Inflammatory macrophage (primary cell): Measurements from ENCODE around the gene TRPM2.

Source experiments
- DNase-seq, 2 donors: peaks; one replicate each; pipeline ENCODE4 v3.0.0-alpha.2; 2020 to 2022
- total RNA-seq, 18 experiments: gene quantifications; one replicate each; lab custom pipeline; 2026; ENCODE audit warnings: mixed read lengths in 6 of 18, inconsistent platforms in 2 of 18; lab: John Stamatoyannopoulos, UW

The TRPM2 gene
- 8.0 to 58.5 (median 30.7) reads per million in 18 experiments for total RNA-seq

DNA sequence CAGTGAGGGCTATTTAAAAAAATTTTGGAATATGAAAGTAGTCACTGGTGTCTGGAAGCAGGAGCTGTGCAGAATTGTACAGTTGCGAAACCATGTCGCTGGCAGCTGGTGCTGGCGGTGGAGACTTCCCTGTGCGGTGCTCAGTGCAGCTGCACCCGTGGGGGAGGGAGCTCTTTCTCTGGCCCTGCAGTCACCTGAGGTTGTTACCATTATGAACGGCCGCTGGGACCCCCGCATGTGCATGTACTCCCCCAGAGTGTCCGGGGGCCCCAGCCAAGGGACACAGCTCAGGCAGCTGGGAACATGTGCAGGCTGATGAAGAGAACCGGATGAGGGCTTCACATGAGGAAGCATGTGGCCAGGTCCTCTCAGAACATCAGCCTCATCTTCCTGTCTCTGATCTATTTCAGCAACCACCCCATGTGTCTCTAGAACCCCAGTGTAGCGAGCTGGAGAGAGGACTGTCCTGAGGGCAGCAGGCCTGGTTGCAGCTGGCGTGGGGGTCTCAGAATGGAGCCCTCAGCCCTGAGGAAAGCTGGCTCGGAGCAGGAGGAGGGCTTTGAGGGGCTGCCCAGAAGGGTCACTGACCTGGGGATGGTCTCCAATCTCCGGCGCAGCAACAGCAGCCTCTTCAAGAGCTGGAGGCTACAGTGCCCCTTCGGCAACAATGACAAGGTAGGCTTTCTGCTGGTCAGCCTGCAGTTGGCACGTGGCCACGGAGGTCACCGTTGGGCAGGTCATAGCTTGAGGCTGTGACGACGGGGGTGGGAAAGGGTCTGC, at the start of gene TRPM2:
Gene TRPM2 (plus strand): TSS at position 431 of the 780 bp plus-strand sequence. CDS start 80 bp downstream, at position 511.
- peak; percentile 77 to 88 for DNase-seq

- no peak for DNase-seq
Measured at GRCh38 chr21:44304011-44304616, 49.3 kb upstream of the TRPM2 start.

DNA sequence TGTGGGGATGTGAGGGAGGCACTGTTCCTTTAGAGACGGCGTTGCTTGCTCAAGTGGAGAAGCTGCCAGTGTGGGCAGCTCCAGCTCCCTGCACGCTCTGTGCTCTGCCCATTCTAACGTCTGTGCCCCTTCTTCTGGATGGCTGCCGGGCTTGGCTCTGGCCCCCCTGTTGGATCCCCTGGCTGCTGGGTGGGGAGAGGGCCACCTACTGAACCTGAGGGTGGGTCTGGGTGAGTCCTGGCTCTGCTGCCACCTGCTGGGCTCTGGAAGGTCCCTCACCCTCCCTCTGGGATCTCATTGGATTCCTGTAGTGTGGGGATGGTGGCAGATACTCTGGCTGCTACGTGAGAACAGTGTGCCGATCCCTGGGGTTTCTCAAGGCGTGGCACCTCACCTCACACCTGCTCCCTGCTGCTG, 48.5 kb upstream of the TRPM2 start:
- peak; percentile 26 to 28 for DNase-seq

DNA sequence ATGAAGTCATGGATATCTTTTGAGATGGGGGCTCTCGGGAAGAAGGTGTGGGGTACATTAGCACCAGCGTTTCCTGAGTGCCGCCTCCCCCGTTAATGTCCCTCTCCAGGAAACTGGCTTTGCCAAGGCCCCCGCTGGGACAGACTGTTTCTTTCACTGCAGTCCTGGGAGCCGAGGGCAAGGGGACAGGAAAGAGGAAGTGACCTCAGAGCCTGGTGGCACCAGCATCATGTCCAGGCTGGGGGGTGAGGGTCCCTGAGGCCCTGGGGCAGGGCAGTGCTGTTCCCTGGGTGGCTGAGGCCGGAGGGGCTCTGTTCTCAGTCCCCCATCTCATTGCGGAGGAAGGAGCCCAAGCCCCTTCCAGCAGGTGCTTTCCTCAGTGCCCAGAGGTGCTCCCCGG, 47.7 kb upstream of the TRPM2 start:
- peak in 1 of 2 donors; percentile 24 for DNase-seq

- no peak for DNase-seq
Measured at GRCh38 chr21:44306936-44307704, 46.3 kb upstream of the TRPM2 start.

DNA sequence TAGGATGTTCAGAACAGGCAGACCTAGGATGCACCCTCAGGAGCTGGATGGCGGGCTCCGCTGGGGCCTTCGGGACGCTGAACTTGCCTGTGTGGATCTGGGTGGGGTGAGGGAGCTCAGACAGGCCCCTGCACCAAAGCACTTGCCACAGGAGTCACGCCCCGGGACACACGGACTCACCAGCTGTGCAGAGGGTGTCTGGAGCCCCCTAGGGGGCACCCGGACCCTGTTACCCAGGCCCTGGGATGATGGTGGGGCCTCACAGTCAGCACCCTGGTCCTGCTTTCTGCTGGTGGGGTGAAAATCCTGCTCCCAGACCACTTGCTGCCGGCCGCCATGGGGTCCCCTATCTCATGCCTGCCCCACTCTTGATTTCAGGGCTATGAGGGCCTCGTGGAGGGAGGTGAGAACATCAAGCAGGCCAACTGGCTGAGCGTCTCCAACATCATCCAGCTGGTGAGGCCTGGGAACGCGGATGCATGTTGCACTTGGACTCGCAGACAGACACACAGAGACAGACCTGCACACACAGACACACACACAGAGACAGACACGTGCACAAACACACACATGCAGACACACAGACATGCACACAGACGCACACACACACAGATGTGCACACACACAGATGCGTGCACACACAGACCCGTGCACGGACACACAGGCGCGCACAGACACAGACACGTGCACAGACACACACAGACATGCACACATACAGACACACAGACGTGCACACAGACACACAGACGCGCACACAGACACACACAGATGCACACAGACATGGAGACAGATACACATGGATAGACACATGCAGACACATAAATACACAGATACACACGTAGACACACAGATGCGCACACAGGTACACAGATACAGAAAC, 42.6 kb upstream of the TRPM2 start:
- DNase-seq = no peak

- no peak for DNase-seq
Measured at GRCh38 chr21:44312089-44312488, 41.3 kb upstream of the TRPM2 start.

GRCh38 chr21:44312716-44313115, 40.7 kb upstream of the TRPM2 start:
- DNase-seq = no peak

- no peak for DNase-seq
Measured at GRCh38 chr21:44313451-44313850, 40.0 kb upstream of the TRPM2 start.

DNA sequence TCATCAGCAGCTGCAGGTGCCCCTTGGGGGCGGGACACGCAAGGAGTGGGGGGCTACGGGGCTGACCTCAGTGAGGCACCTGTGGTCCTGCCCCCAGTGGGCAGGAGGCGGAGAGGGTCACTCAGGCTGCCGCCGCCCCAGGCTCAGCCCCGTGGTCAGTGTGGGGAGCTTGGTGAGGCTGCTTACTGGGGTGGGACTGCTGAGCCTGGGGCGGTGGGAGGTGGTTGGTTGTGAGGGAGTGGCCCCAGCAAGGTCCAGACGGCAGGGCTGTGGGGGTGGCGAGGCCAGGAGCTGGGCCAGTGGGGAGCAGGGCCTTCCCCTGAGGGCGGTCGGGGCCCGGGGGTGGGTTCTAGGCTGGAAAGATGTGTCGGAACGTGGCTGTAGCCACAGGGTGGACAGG, 39.3 kb upstream of the TRPM2 start:
- no peak for DNase-seq

GRCh38 chr21:44314561-44314960, 38.9 kb upstream of the TRPM2 start:
- DNase-seq = no peak

GRCh38 chr21:44315691-44316203, 37.7 kb upstream of the TRPM2 start:
- DNase-seq = no peak

DNA sequence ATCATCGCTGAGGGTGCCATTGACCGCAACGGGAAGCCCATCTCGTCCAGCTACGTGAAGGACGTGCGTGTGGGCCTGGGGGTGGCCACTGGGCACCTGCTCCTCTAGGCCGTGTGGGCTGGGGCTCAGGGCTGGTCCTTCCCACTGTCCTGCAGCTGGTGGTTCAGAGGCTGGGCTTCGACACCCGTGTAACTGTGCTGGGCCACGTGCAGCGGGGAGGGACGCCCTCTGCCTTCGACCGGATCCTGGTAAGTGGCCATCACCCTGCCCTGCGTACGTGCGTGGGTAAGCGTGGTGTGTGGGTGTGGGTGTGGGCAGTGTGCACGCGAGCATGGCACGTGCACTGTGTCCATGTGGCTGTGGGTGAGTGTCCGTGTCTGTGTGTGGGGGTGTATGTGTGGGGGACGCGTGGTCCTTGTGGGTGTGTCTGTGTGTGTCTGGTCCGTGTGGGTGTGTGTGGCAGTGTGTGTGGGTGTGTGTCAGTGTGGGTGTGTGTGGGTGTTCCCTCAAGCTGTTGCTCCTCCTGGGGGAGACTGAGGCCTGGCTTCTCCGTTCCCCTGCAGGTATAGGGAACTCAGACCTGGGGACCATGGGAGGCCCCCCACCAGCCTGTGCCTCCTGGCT, 37.0 kb upstream of the TRPM2 start:
- no peak for DNase-seq

DNA sequence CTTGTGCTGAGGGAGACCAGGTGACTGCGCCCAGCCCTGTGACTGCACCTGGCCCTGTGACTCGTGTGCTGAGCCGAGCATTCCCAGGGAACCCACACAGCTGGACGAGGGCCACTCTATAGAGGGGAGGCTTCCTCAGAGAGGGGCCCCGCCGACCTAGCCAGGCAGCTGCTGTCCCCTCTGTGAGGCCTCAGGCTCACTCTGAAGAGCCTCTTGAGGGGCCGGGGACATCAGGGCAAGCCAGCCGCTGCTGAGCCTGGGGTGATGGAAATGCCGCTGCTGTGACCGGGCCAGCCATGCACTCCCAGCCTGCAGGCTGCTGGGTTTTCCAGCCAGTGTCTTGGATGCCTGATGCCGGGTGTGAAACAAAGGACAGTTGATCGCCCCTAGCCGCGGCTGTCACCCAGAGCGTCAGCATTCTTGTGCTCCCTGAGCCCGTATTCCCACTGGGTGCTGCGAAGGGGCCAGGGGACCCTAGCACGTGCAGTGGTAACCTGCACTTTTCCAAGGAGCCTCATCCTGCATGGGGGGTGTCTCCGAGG, 36.1 kb upstream of the TRPM2 start:
- no peak for DNase-seq

DNA sequence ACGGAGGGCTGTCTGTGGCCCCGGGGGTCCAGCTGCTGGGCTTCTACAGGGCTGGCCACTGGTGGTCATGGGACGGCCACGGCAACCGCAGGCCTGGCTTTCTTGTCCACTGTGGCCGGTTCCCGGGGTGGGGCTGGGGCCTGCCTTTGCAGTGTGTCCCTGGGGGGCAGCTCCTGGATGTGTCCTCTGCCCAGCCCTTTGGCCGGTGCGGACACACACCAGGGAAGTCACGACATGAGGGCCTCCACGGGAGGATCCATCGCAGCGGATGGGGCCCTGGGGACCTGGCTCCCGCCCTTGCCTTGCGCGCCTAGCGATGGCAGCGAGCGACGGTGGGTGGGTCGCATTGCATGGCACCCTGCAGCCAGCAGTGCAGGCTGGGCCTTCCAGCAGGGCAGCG, 35.5 kb upstream of the TRPM2 start:
- no peak for DNase-seq

DNA sequence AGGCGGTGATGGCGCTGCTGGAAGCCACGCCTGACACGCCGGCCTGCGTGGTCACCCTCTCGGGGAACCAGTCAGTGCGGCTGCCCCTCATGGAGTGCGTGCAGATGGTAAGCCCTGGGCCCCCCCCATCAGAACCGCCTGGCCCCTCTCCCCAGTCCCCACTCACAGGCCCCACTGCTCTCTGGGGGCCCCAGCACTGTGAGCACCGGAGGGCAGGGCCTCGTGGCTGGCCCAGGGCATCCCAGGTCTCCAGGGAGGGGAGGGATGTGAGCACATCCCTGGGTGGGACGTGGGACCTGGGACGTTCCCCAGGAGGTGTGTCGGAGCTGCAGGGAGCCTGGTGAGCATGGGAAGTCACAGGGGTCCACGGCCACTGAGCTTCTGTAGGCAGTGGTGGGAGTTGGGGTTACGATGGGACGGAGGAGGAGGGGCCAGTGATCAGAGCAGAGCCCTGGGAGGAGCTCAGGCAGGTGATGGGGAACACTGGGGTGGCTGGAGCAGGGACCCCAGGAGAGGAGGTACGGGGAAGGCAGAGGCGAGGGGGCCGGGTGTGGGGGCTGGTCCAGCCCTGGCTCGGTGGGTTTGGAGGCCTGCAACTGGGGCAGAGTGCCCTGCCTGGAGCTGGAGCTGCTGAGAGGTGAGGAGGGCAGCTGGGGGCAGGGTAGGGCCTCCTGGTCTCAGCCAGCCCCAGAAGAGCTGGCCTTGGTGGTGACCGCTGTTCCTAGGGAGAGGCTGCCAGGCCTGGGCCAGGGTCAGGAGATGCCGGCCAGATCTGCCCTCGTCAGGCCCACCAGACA, 34.7 kb upstream of the TRPM2 start:
- no peak for DNase-seq

- no peak for DNase-seq
Measured at GRCh38 chr21:44319407-44320065, 33.9 kb upstream of the TRPM2 start.

- DNase-seq = no peak
Measured at GRCh38 chr21:44320847-44321246, 32.6 kb upstream of the TRPM2 start.

GRCh38 chr21:44321846-44322450, 31.5 kb upstream of the TRPM2 start:
- DNase-seq = no peak
